K562 (cell line): ENCODE data around the gene UNC13C.

Experiments used
- CBX2 ChIP-seq: fragments of 200-600 bp; sonication (generic); IDR thresholded peaks from one replicate; pipeline ENCODE4 v1.6.1; 2012; ENCODE audit warnings: mild to moderate bottlenecking, low read length, inconsistent platforms; ENCODE audit not compliant: insufficient read depth, poor library complexity, severe bottlenecking
- HDAC6 ChIP-seq: IDR thresholded peaks from 2 replicates; pipeline ENCODE4 v1.6.1; 2012; ENCODE audit warnings: low read depth, mild to moderate bottlenecking, control low read depth, inconsistent platforms, low read length, moderate library complexity
- TCF7L2 ChIP-seq: fragments of 150-350 bp; IDR thresholded peaks from 2 replicates; pipeline ENCODE4 v1.6.1; 2016; ENCODE audit warnings: low read depth, mild to moderate bottlenecking, low read length, moderate library complexity

DNA sequence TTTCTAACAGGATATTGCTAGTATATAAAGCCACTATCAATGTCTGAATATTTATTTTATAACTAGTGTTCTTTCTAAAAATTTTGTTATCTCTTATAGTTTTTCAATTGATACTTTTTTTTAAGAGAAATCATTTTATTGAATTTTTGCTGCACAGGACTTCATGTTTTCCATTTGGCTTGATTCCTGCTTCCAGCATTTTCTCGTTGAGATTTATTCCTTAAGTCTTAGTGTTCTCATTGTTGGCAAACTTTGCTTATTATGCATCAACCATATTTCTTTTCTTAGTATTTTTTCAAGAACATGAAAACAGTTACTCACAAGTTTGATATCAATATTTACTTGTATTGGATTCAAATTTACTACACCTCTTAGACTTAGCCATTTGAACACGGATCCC lies 113.4 kb downstream of the UNC13C start:
- TF ChIP-seq TCF7L2, result no peak
- no peak for TF ChIP-seq CBX2
- TF ChIP-seq HDAC6, result no peak
